Liver (tissue), 9 donors: Measurements from ENCODE around the gene LBH. TPM values are rescaled to one million over a fixed set of nuclear protein-coding genes. Genes with fewer than 3 reads are reported as not detected.

Source experiments
- DNase-seq: peaks from one replicate; pipeline ENCODE4 v3.0.0-alpha.2; 2017; ENCODE audit warnings: low spot score
- H3K27ac ChIP-seq, 2 donors: one replicate each; pipeline ENCODE4 v1.7.0; 2013; ENCODE audit warnings: inconsistent platforms in 2 of 2, low read length in 2 of 2, control low read depth in 1 of 2, low read depth in 1 of 2, mild to moderate bottlenecking in 1 of 2
- H3K27me3 ChIP-seq, 4 donors: one replicate each; pipeline versions ENCODE4 v1.6.1 to v1.7.0; 2013; ENCODE audit warnings: low read length in 3 of 4, inconsistent platforms in 1 of 4, mild to moderate bottlenecking in 1 of 4, moderate library complexity in 1 of 4; ENCODE audit not compliant: control insufficient read depth in 4 of 4, insufficient read depth in 4 of 4
- H3K36me3 ChIP-seq, 4 donors: one replicate each; pipeline versions ENCODE4 v1.6.1 to v1.7.0; 2013; ENCODE audit warnings: low read length in 3 of 4, mild to moderate bottlenecking in 3 of 4, low read depth in 1 of 4, moderate library complexity in 1 of 4; ENCODE audit not compliant: control insufficient read depth in 4 of 4, insufficient read depth in 3 of 4
- H3K4me1 ChIP-seq, 4 donors: one replicate each; pipeline versions ENCODE4 v1.6.1 to v1.7.0; 2013; ENCODE audit warnings: low read length in 3 of 4, mild to moderate bottlenecking in 3 of 4, moderate library complexity in 1 of 4; ENCODE audit not compliant: control insufficient read depth in 4 of 4, insufficient read depth in 4 of 4
- H3K4me3 ChIP-seq, 3 donors: one replicate each; pipeline versions ENCODE4 v1.6.1 to v1.7.0; 2013; ENCODE audit warnings: low read length in 3 of 3, control low read depth in 1 of 3, low read depth in 1 of 3, mild to moderate bottlenecking in 1 of 3
- H3K9ac ChIP-seq, 2 donors: one replicate each; pipeline ENCODE4 v1.7.0; 2013; ENCODE audit warnings: low read length in 2 of 2, mild to moderate bottlenecking in 2 of 2, moderate library complexity in 2 of 2, control low read depth in 1 of 2, low read depth in 1 of 2
- H3K9me3 ChIP-seq, 4 donors: one replicate each; pipeline versions ENCODE4 v1.6.1 to v1.7.0; 2013; ENCODE audit warnings: low read length in 3 of 4; ENCODE audit not compliant: control insufficient read depth in 4 of 4
- EGR1 ChIP-seq, 2 donors: IDR thresholded peaks; 2 replicates each; pipeline ENCODE4 v1.6.1; 2016 to 2018; ENCODE audit warnings: antibody characterized with exemption in 2 of 2, low read depth in 2 of 2
- FOXA1 ChIP-seq: IDR thresholded peaks from 2 replicates; pipeline ENCODE4 v1.6.1; 2016; ENCODE audit warnings: antibody characterized with exemption
- FOXA2 ChIP-seq: IDR thresholded peaks from 2 replicates; pipeline ENCODE4 v1.6.1; 2016; ENCODE audit warnings: antibody characterized with exemption
- GABPA ChIP-seq, 2 donors: IDR thresholded peaks in 1 of 2; conservative IDR thresholded peaks in 1 of 2; 2 replicates each; pipeline ENCODE4 v1.6.1; 2016; ENCODE audit warnings: antibody characterized with exemption in 2 of 2, mild to moderate bottlenecking in 1 of 2, moderate library complexity in 1 of 2
- HNF4A ChIP-seq, 2 donors: conservative IDR thresholded peaks; 2 replicates each; pipeline ENCODE4 v1.6.1; 2016; ENCODE audit warnings: antibody characterized with exemption in 2 of 2, mild to moderate bottlenecking in 2 of 2
- HNF4G ChIP-seq: IDR thresholded peaks from 2 replicates; pipeline ENCODE4 v1.6.1; 2016; ENCODE audit warnings: antibody characterized with exemption
- JUND ChIP-seq, 2 donors: IDR thresholded peaks; 2 replicates each; pipeline ENCODE4 v1.6.1; 2016; ENCODE audit warnings: antibody characterized with exemption in 2 of 2
- NR2F2 ChIP-seq: IDR thresholded peaks from 2 replicates; pipeline ENCODE4 v1.6.1; 2016; ENCODE audit warnings: antibody characterized with exemption
- RAD21 ChIP-seq, 2 donors: IDR thresholded peaks; 2 replicates each; pipeline ENCODE4 v1.6.1; 2016; ENCODE audit warnings: antibody characterized with exemption in 2 of 2, mild to moderate bottlenecking in 2 of 2
- RXRA ChIP-seq, 2 donors: IDR thresholded peaks; 2 replicates each; pipeline ENCODE4 v1.6.1; 2017 to 2018; ENCODE audit warnings: antibody characterized with exemption in 2 of 2, mild to moderate bottlenecking in 1 of 2
- SP1 ChIP-seq: IDR thresholded peaks from 2 replicates; pipeline ENCODE4 v1.6.1; 2018; ENCODE audit warnings: antibody characterized with exemption, mild to moderate bottlenecking
- TAF1 ChIP-seq: conservative IDR thresholded peaks from 2 replicates; pipeline ENCODE4 v1.6.1; 2016; ENCODE audit warnings: antibody characterized with exemption, mild to moderate bottlenecking
- YY1 ChIP-seq: IDR thresholded peaks from 2 replicates; pipeline ENCODE4 v1.6.1; 2016; ENCODE audit warnings: antibody characterized with exemption, mild to moderate bottlenecking
- WGBS: extraction: QIAGEN DNeasy Blood & Tissue Kit; methylation state at CpG from one replicate; pipeline ENCODE4 v1.1.7; 2013; 5-methylcytosine and 5-hydroxymethylcytosine counted together
- polyA plus RNA-seq, 2 donors: library from polyadenylated mRNA; stranded (reverse) in 1 of 2; unstranded in 1 of 2; fragments of 200-250 nt in 1 of 2; fragments of >200 nt in 1 of 2; fragmentation: Nextera tagmentation in 1 of 2; extraction: Ambion mirVana in 1 of 2; gene quantifications; one replicate each; pipeline versions ENCODE4 v1.2.1 to v1.2.3, GENCODE V29; 2013 to 2015
- total RNA-seq, 2 donors: library from RNA; depleted of rRNA; stranded (reverse); fragments of >200 nt; gene quantifications; one replicate each; pipeline ENCODE4 v1.2.3, GENCODE V29; 2014
- TF ChIP-seq, protein P1 (sequence below): IDR thresholded peaks from 2 replicates; pipeline ENCODE4 v1.6.1; 2016; ENCODE audit warnings: antibody characterized with exemption
- TF ChIP-seq, protein P2 (sequence below): IDR thresholded peaks from 2 replicates; pipeline ENCODE4 v1.6.1; 2016; ENCODE audit warnings: antibody characterized with exemption
- TF ChIP-seq, protein P3 (sequence below): IDR thresholded peaks from 2 replicates; pipeline ENCODE4 v1.6.1; 2016; ENCODE audit warnings: antibody characterized with exemption, mild to moderate bottlenecking
- TF ChIP-seq, protein P4 (sequence below): IDR thresholded peaks from 2 replicates; pipeline ENCODE4 v1.6.1; 2016; ENCODE audit warnings: antibody characterized with exemption
- TF ChIP-seq, protein P5 (sequence below): fragments of 150-350 bp; IDR thresholded peaks from 2 replicates; pipeline ENCODE4 v1.5.1; 2017; ENCODE audit warnings: improper control_type of control experiment, low read depth, low read length; ENCODE audit not compliant: missing input control
- donor health status: healthy.
- donor health status: healthy.
- donor health status: healthy.
- donor health status: healthy.
- donor health status: healthy.

LBH gene
- total and polyA plus RNA-seq, 4 donors: 4.1 to 50.8 (median 9.1) TPM

DNA sequence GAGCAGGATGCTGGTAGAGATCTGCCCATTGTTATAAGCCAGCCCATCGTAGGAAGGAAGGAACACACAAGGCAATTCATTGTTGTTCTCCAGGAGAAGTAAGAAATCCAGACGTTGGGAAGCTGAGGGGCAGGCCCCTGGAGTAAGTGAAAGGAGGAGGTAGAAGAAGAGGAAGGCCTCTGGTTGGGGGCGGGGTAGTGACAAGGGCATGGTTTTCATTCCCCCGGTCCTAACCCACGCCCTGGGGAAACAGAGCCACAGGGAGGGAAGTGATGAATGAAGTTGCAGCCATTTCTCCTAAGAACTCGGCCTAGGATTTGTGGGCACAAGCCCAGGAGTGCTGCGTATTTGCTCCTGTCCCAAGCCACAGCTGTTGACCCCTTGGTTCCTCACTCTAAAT is 18.0 kb downstream of the LBH start:
- Histone ChIP-seq H3K27ac (no peak overlapping the region), H3K9me3 (no peaks in the 10 kb centered on the region), H3K4me3 (no peak overlapping the region), H3K9ac (no peak overlapping the region), H3K4me1 (peaks cover 1 to 4% (median 2%) of the 10 kb centered on the region in 4 donors), H3K27me3 (no peaks in the 10 kb centered on the region), H3K36me3 (no peaks in the 10 kb centered on the region)
- TF ChIP-seq YY1 (no peak), FOXA1 (no peak), RAD21 (IDR thresholded peaks at IDR 0.05) (no peak), HNF4A (conservative IDR thresholded peaks at IDR 0.05) (no peak), FOXA2 (no peak), TAF1 (no peak), RXRA (IDR thresholded peaks at IDR 0.05) (no peak), JUND (IDR thresholded peaks at IDR 0.05) (no peak), SP1 (no peak), GABPA (IDR thresholded peaks at IDR 0.05 in 1 of 2, conservative IDR thresholded peaks at IDR 0.05 in 1 of 2) (no peak)
- TF ChIP-seq, protein P1, sequence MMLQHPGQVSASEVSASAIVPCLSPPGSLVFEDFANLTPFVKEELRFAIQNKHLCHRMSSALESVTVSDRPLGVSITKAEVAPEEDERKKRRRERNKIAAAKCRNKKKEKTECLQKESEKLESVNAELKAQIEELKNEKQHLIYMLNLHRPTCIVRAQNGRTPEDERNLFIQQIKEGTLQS: no peak
- TF ChIP-seq, protein P2, sequence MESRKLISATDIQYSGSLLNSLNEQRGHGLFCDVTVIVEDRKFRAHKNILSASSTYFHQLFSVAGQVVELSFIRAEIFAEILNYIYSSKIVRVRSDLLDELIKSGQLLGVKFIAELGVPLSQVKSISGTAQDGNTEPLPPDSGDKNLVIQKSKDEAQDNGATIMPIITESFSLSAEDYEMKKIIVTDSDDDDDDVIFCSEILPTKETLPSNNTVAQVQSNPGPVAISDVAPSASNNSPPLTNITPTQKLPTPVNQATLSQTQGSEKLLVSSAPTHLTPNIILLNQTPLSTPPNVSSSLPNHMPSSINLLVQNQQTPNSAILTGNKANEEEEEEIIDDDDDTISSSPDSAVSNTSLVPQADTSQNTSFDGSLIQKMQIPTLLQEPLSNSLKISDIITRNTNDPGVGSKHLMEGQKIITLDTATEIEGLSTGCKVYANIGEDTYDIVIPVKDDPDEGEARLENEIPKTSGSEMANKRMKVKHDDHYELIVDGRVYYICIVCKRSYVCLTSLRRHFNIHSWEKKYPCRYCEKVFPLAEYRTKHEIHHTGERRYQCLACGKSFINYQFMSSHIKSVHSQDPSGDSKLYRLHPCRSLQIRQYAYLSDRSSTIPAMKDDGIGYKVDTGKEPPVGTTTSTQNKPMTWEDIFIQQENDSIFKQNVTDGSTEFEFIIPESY: no peak
- no peak for DNase-seq
- 69% methylated on average over 7 of the region's 7 CpGs for WGBS

DNA sequence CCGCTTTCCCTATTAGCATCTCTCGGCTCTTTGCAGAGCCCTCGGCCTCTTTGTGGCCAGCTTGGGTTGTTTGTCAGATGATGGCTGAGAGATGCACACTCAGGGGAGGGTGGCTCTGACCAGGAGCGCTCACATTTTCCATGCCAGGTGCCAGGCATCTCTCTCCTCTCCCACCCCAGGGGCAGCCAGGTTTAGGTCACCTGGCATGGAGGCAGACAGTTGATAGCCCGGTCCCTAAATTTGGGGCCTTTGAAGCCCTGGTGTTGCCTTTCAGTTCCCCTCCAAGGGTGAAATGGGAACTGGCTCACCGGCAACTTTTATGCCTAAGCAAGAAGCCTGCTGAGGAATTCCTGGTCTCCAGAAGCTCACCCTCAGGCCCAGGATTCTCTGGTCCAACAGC is 19.1 kb downstream of the LBH start:
- TF ChIP-seq RAD21 (IDR thresholded peaks at IDR 0.05): no peak
- TF ChIP-seq, protein P3, sequence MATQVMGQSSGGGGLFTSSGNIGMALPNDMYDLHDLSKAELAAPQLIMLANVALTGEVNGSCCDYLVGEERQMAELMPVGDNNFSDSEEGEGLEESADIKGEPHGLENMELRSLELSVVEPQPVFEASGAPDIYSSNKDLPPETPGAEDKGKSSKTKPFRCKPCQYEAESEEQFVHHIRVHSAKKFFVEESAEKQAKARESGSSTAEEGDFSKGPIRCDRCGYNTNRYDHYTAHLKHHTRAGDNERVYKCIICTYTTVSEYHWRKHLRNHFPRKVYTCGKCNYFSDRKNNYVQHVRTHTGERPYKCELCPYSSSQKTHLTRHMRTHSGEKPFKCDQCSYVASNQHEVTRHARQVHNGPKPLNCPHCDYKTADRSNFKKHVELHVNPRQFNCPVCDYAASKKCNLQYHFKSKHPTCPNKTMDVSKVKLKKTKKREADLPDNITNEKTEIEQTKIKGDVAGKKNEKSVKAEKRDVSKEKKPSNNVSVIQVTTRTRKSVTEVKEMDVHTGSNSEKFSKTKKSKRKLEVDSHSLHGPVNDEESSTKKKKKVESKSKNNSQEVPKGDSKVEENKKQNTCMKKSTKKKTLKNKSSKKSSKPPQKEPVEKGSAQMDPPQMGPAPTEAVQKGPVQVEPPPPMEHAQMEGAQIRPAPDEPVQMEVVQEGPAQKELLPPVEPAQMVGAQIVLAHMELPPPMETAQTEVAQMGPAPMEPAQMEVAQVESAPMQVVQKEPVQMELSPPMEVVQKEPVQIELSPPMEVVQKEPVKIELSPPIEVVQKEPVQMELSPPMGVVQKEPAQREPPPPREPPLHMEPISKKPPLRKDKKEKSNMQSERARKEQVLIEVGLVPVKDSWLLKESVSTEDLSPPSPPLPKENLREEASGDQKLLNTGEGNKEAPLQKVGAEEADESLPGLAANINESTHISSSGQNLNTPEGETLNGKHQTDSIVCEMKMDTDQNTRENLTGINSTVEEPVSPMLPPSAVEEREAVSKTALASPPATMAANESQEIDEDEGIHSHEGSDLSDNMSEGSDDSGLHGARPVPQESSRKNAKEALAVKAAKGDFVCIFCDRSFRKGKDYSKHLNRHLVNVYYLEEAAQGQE: no peak
- TF ChIP-seq, protein P4, sequence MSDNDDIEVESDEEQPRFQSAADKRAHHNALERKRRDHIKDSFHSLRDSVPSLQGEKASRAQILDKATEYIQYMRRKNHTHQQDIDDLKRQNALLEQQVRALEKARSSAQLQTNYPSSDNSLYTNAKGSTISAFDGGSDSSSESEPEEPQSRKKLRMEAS: no peak
- no peak for TF ChIP-seq JUND (IDR thresholded peaks at IDR 0.05)
- TF ChIP-seq NR2F2: no peak
- no peak for TF ChIP-seq HNF4G
- TF ChIP-seq, protein P2: no peak
- TF ChIP-seq FOXA2: no peak
- TF ChIP-seq SP1: no peak
- TF ChIP-seq FOXA1: no peak
- no peak for TF ChIP-seq HNF4A (conservative IDR thresholded peaks at IDR 0.05)
- TF ChIP-seq TAF1: no peak
- TF ChIP-seq EGR1 (IDR thresholded peaks at IDR 0.05; ENCODE audit: low read depth in 2 of 2): no peak
- TF ChIP-seq, protein P5, sequence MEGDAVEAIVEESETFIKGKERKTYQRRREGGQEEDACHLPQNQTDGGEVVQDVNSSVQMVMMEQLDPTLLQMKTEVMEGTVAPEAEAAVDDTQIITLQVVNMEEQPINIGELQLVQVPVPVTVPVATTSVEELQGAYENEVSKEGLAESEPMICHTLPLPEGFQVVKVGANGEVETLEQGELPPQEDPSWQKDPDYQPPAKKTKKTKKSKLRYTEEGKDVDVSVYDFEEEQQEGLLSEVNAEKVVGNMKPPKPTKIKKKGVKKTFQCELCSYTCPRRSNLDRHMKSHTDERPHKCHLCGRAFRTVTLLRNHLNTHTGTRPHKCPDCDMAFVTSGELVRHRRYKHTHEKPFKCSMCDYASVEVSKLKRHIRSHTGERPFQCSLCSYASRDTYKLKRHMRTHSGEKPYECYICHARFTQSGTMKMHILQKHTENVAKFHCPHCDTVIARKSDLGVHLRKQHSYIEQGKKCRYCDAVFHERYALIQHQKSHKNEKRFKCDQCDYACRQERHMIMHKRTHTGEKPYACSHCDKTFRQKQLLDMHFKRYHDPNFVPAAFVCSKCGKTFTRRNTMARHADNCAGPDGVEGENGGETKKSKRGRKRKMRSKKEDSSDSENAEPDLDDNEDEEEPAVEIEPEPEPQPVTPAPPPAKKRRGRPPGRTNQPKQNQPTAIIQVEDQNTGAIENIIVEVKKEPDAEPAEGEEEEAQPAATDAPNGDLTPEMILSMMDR: no peak
- H3K9me3 ChIP-seq: no peaks in the 10 kb centered on the region
- no peaks in the 10 kb centered on the region for H3K27me3 ChIP-seq
- DNase-seq: no peak
- no peak overlapping the region for H3K27ac ChIP-seq
- 95% methylated on average over 6 of the region's 6 CpGs for WGBS
- H3K4me1 ChIP-seq: peaks cover 0 to 4% (median 2%) of the 10 kb centered on the region in 4 donors
- no peak overlapping the region for H3K9ac ChIP-seq
- no peaks in the 10 kb centered on the region for H3K36me3 ChIP-seq
- H3K4me3 ChIP-seq: no peak overlapping the region
